ENCODE results near the gene UBR2. TPM values are rescaled to one million over a fixed set of nuclear protein-coding genes. Genes with fewer than 3 reads are reported as not detected.
"Not testable (repeated sequence)": the region's sequence is repeated elsewhere in the genome, so short reads cannot be mapped to it uniquely, and the experiment has no call there.

UBR2 gene
- total and polyA plus RNA-seq, 2 donors from 2014 or later: 7.6 to 35.2 TPM

GRCh38 chr6:42572523-42572922 lies 8.7 kb downstream of the UBR2 start:
- Histone ChIP-seq H3K9me3 (ENCODE audit: control insufficient read depth in 2 of 3, insufficient read depth in 1 of 3, low read length in 3 of 3) (no peaks in the 10 kb centered on the region), H3K36me3 (ENCODE audit: control insufficient read depth in 2 of 3, insufficient read depth in 3 of 3, low read length in 3 of 3) (peaks cover 2 to 12% (median 8%) of the 10 kb centered on the region in 3 donors), H3K9ac (ENCODE audit: low read length in 3 of 3) (no peak overlapping the region), H3K4me3 (ENCODE audit: low read length in 3 of 3) (no peak overlapping the region), H3K4me1 (ENCODE audit: control insufficient read depth in 2 of 3, insufficient read depth in 2 of 3, low read depth in 1 of 3, low read length in 3 of 3) (no peaks in the 10 kb centered on the region), H3K27ac (ENCODE audit: low read depth in 2 of 2, low read length in 2 of 2) (no peak overlapping the region), H3K27me3 (ENCODE audit: control insufficient read depth, insufficient read depth, low read length) (no peaks in the 10 kb centered on the region)
- FAIRE-seq (no peak), DNase-seq (peak in 2 of 5 donors; percentile 39 to 57)
- no peak for TF ChIP-seq CTCF (IDR thresholded peaks at IDR 0.05; ENCODE audit: borderline replicate concordance, extremely low read depth, insufficient read depth)
- intact Hi-C loops (cut with DNase I): no loop called here

GRCh38 chr6:42576538-42576937 lies 12.7 kb downstream of the UBR2 start:
- peaks cover 2 to 15% (median 11%) of the 10 kb centered on the region in 3 donors for H3K36me3 ChIP-seq (ENCODE audit: control insufficient read depth in 2 of 3, insufficient read depth in 3 of 3, low read length in 3 of 3)
- not testable (repeated sequence) for FAIRE-seq

GRCh38 chr6:42598300-42598699 lies 34.5 kb downstream of the UBR2 start:
- Histone ChIP-seq H3K9me3 (ENCODE audit: control insufficient read depth in 2 of 3, insufficient read depth in 1 of 3, low read length in 3 of 3) (peaks cover 0 to 2% (median 0%) of the 10 kb centered on the region in 3 donors), H3K36me3 (ENCODE audit: control insufficient read depth in 2 of 3, insufficient read depth in 3 of 3, low read length in 3 of 3) (peaks cover 0 to 5% (median 4%) of the 10 kb centered on the region in 3 donors), H3K9ac (ENCODE audit: low read length in 3 of 3) (no peak overlapping the region), H3K4me3 (ENCODE audit: low read length in 3 of 3) (no peak overlapping the region), H3K27ac (ENCODE audit: low read depth in 2 of 2, low read length in 2 of 2) (no peak overlapping the region), H3K27me3 (ENCODE audit: control insufficient read depth, insufficient read depth, low read length) (no peaks in the 10 kb centered on the region), H3K4me1 (ENCODE audit: control insufficient read depth in 2 of 3, insufficient read depth in 2 of 3, low read depth in 1 of 3, low read length in 3 of 3) (no peaks in the 10 kb centered on the region)
- intact Hi-C loops (cut with DNase I): no loop called here
- no peak for TF ChIP-seq CTCF (IDR thresholded peaks at IDR 0.05; ENCODE audit: borderline replicate concordance, extremely low read depth, insufficient read depth)
- FAIRE-seq (no peak), DNase-seq (no peak)

More at GRCh38 chr6:42576538-42576937, 12.7 kb downstream of the UBR2 start:
- H3K4me3 ChIP-seq (ENCODE audit: low read length in 3 of 3); H3K27ac ChIP-seq (ENCODE audit: low read depth in 2 of 2, low read length in 2 of 2); DNase-seq; H3K9me3 ChIP-seq (ENCODE audit: control insufficient read depth in 2 of 3, insufficient read depth in 1 of 3, low read length in 3 of 3); H3K27me3 ChIP-seq (ENCODE audit: control insufficient read depth, insufficient read depth, low read length); H3K4me1 ChIP-seq (ENCODE audit: control insufficient read depth in 2 of 3, insufficient read depth in 2 of 3, low read depth in 1 of 3, low read length in 3 of 3); H3K9ac ChIP-seq (ENCODE audit: low read length in 3 of 3); intact Hi-C loops (cut with DNase I): not testable (repeated sequence)

GRCh38 chr6:42599558-42599957 lies 35.7 kb downstream of the UBR2 start:
- intact Hi-C loops (cut with DNase I): no loop called here
- no peak for FAIRE-seq

More at GRCh38 chr6:42599558-42599957, 35.7 kb downstream of the UBR2 start:
- Histone ChIP-seq H3K27ac (ENCODE audit: low read depth in 2 of 2, low read length in 2 of 2) (no peak overlapping the region), H3K27me3 (ENCODE audit: control insufficient read depth, insufficient read depth, low read length) (no peaks in the 10 kb centered on the region), H3K9ac (ENCODE audit: low read length in 3 of 3) (no peak overlapping the region), H3K4me3 (ENCODE audit: low read length in 3 of 3) (no peak overlapping the region), H3K4me1 (ENCODE audit: control insufficient read depth in 2 of 3, insufficient read depth in 2 of 3, low read depth in 1 of 3, low read length in 3 of 3) (no peaks in the 10 kb centered on the region), H3K36me3 (ENCODE audit: control insufficient read depth in 2 of 3, insufficient read depth in 3 of 3, low read length in 3 of 3) (peaks cover 0 to 5% (median 4%) of the 10 kb centered on the region in 3 donors), H3K9me3 (ENCODE audit: control insufficient read depth in 2 of 3, insufficient read depth in 1 of 3, low read length in 3 of 3) (peaks cover 0 to 2% (median 0%) of the 10 kb centered on the region in 3 donors)
- no peak for DNase-seq
- TF ChIP-seq CTCF (IDR thresholded peaks at IDR 0.05; ENCODE audit: borderline replicate concordance, extremely low read depth, insufficient read depth): no peak

Data from kidney (tissue), 14 donors.